ENCODE results near the gene GNB1. TPM values are rescaled to one million over a fixed set of nuclear protein-coding genes. Genes with fewer than 3 reads are reported as not detected.

GNB1 gene
- total RNA-seq, 2 experiments from 2014 or later = 138 to 149 TPM

DNA sequence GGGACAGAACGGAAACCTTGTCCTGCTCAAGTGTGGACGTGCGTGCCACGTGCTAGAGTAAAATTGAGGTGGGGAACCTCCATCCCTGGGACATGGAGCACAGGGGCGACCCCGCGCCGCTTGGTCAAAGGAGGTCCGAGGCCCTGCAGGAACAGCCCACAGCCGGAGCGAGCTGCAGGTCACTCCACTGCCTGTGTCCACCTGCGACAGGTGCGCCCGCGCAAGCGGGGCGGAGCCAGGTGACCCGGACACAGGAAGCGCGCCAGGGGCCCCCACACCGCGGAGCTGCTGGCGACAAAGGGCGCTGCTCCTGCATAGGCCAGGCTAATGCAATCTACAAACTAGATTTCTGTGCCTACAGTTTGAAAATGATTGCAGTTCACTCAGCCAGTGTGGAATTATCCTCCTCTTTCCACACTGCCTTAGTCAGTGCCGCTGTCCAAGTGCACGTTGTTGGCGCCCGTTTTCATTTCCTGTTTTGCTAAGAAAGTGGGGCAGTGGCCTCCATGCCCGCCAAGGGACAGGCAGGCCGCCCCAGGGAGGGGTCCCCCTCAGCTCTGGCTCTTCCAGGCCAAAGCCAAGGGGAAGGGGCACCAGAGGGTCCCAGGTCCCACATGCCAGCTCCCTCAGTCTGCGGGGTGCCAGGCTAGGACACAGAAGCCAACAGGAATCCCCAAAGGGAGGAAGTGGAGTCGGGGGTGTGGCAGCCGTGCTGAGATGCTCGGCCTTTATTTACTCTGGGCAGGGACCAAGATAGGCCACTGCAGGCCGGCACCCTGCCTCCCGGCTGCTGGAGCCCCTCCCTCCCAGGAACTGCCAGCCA lies 108.3 kb downstream of the GNB1 start:
- Histone ChIP-seq H3K4me1 (ENCODE audit: insufficient read depth, low read length) (peaks cover 56% of the 10 kb centered on the region), H3K27me3 (ENCODE audit: control insufficient read depth in 1 of 2, insufficient read depth in 2 of 2, low read length in 2 of 2) (no peaks in the 10 kb centered on the region), H3K36me3 (ENCODE audit: insufficient read depth, low read length) (peaks cover 31% of the 10 kb centered on the region), H3K4me3 (ENCODE audit: low read length) (peak overlapping the region; percentile 36), H3K27ac (ENCODE audit: low read depth in 1 of 2, low read length in 2 of 2) (peak overlapping the region; percentile 66 to 69), H3K9me3 (ENCODE audit: control insufficient read depth in 1 of 2, insufficient read depth in 1 of 2, low read length in 2 of 2) (no peaks in the 10 kb centered on the region)
- intact Hi-C loops (cut with DNase I, micrococcal nuclease) = loop anchor here in 1 of 2 experiments (5.0 kb wide), 1 partner anchor 125 kb away; no protein-coding TSS in a partner anchor
- ChIA-PET POLR2A (no interaction called here), CTCF (no interaction called here)
- Mint-ChIP-seq H3K27me3 (no peaks in the 10 kb centered on the region), H3K36me3 (ENCODE audit: low read depth) (peaks cover 38% of the 10 kb centered on the region), H3K9me3 (no peaks in the 10 kb centered on the region), H3K27ac (peak overlapping the region; percentile 87), H3K4me3 (peak overlapping the region; percentile 46), H3K4me1 (ENCODE audit: low read depth) (peaks cover 48% of the 10 kb centered on the region)
- TF ChIP-seq, protein P1, sequence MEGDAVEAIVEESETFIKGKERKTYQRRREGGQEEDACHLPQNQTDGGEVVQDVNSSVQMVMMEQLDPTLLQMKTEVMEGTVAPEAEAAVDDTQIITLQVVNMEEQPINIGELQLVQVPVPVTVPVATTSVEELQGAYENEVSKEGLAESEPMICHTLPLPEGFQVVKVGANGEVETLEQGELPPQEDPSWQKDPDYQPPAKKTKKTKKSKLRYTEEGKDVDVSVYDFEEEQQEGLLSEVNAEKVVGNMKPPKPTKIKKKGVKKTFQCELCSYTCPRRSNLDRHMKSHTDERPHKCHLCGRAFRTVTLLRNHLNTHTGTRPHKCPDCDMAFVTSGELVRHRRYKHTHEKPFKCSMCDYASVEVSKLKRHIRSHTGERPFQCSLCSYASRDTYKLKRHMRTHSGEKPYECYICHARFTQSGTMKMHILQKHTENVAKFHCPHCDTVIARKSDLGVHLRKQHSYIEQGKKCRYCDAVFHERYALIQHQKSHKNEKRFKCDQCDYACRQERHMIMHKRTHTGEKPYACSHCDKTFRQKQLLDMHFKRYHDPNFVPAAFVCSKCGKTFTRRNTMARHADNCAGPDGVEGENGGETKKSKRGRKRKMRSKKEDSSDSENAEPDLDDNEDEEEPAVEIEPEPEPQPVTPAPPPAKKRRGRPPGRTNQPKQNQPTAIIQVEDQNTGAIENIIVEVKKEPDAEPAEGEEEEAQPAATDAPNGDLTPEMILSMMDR (IDR thresholded peaks at IDR 0.05) = no peak
- peak in 7 of 14 experiments; percentile 3 to 60 (median 40) for DNase-seq
- peak; percentile 3 for ATAC-seq (ENCODE audit: poor library complexity)

DNA sequence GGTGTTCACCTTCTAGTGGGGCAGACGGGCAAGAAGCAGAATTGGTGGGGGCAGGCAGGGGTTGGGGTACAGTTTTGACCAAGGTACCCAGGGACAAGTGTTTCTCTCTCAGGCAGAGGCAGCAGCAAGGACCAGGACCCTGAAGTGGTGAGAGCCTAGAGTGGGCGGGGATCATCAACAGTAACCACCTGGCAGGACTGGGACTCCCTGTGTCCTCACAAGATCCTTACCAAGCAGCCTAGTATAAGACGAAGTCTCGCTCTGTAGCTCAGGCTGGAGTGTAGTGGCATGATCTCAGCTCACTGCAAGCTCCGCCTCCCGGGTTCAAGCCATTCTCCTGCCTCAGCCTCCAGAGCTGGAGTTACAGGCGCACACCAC lies 109.4 kb downstream of the GNB1 start:
- POLR2A ChIA-PET = interaction anchor here (1.0 kb wide), 1 partner anchor 127 kb away, joined by 3 read pairs; no protein-coding TSS in a partner anchor
- Histone ChIP-seq H3K4me3 (ENCODE audit: low read length) (no peak overlapping the region), H3K4me1 (ENCODE audit: insufficient read depth, low read length) (peaks cover 66% of the 10 kb centered on the region), H3K36me3 (ENCODE audit: insufficient read depth, low read length) (peaks cover 20% of the 10 kb centered on the region), H3K27ac (ENCODE audit: low read depth in 1 of 2, low read length in 2 of 2) (peak overlapping the region; percentile 82 to 95), H3K9me3 (ENCODE audit: control insufficient read depth in 1 of 2, insufficient read depth in 1 of 2, low read length in 2 of 2) (no peaks in the 10 kb centered on the region), H3K27me3 (ENCODE audit: control insufficient read depth in 1 of 2, insufficient read depth in 2 of 2, low read length in 2 of 2) (no peaks in the 10 kb centered on the region)
- intact Hi-C loops (cut with DNase I, micrococcal nuclease) = loop anchor here in 1 of 2 experiments (5.0 kb wide), 1 partner anchor 126 kb away; no protein-coding TSS in a partner anchor
- peaks cover 33% of the 10 kb centered on the region for H3K36me3 Mint-ChIP-seq (ENCODE audit: low read depth)
- TF ChIP-seq, protein P1 (IDR thresholded peaks at IDR 0.05) = no peak
- H3K27ac Mint-ChIP-seq = peak overlapping the region; percentile 93
- ATAC-seq (ENCODE audit: poor library complexity) = no peak
- no peaks in the 10 kb centered on the region for H3K9me3 Mint-ChIP-seq
- CTCF ChIA-PET = no interaction called here
- no peak for DNase-seq
- H3K4me3 Mint-ChIP-seq = peak overlapping the region; percentile 60
- peaks cover 53% of the 10 kb centered on the region for H3K4me1 Mint-ChIP-seq (ENCODE audit: low read depth)
- no peaks in the 10 kb centered on the region for H3K27me3 Mint-ChIP-seq

DNA sequence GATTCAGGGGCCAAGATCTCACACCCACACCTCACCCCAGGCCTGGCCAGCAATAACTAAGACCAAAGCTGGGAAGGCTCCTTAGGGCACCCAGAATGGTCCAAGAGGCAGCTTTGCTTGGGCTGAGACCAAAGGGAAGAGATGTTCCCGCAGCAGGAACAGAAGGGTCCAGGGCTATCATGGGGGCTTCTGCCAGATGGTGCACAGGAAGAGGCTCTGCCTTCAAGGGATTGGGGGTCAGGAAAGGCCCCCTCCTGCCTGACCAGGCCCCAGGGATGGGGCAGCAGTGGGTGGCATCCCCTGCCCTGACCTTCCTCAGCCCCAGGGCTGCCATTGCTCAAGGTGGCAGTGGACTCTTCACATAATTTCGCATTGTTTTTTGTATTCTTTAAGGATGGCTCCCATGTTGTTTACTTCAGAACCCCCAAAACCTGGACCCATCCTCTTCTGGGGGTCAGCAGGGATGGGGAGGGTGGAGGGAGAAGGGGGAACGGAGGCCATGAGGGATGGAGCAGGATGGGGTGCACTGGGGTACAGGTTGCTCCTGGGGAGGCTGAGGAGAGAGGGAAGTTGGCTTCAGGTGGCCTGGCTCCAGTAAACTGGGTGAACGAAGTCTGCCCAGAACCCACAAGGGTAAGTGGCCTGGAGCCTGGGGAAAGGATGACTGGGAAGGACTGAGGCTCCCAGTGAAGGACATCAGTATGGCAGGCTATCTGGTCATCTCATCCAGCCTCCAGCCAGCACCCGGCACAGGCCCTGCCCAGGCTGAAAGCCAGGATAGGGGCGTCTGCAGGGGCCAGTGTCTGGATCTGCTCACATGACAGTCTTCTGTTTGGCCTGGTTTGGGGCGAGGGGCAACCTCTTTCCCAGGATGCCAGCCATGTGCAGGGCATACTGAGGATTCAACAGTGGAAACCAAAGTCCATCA lies 110.0 kb downstream of the GNB1 start:
- H3K4me1 Mint-ChIP-seq (ENCODE audit: low read depth) = peaks cover 59% of the 10 kb centered on the region
- peak overlapping the region; percentile 93 for H3K4me3 Mint-ChIP-seq
- TF ChIP-seq, protein P1 (IDR thresholded peaks at IDR 0.05) = no peak
- H3K27ac ChIP-seq (ENCODE audit: low read depth in 1 of 2, low read length in 2 of 2) = peak overlapping the region; percentile 82 to 95
- POLR2A ChIA-PET = interaction anchor here (0.7 to 2.4 kb wide), 11 partner anchors 11 to 475 kb away, joined by 3 to 23 read pairs (median 5); partner anchors contain the start of genes CDK11A and MIB2
- peaks cover 27% of the 10 kb centered on the region for H3K36me3 Mint-ChIP-seq (ENCODE audit: low read depth)
- peaks cover 14% of the 10 kb centered on the region for H3K36me3 ChIP-seq (ENCODE audit: insufficient read depth, low read length)
- no peaks in the 10 kb centered on the region for H3K27me3 Mint-ChIP-seq
- peak overlapping the region; percentile 93 for H3K27ac Mint-ChIP-seq
- no peak for ATAC-seq (ENCODE audit: poor library complexity)
- CTCF ChIA-PET = interaction anchor here (0.9 to 1.5 kb wide), 3 partner anchors 9 to 128 kb away, joined by 3 to 6 read pairs (median 3); no protein-coding TSS in a partner anchor
- no peaks in the 10 kb centered on the region for H3K9me3 ChIP-seq (ENCODE audit: control insufficient read depth in 1 of 2, insufficient read depth in 1 of 2, low read length in 2 of 2)
- H3K9me3 Mint-ChIP-seq = no peaks in the 10 kb centered on the region
- peaks cover 73% of the 10 kb centered on the region for H3K4me1 ChIP-seq (ENCODE audit: insufficient read depth, low read length)
- intact Hi-C loops (cut with DNase I, micrococcal nuclease) = loop anchor here in 1 of 2 experiments (5.0 kb wide), 1 partner anchor 126 kb away; no protein-coding TSS in a partner anchor
- H3K4me3 ChIP-seq (ENCODE audit: low read length) = peak overlapping the region; percentile 68
- no peaks in the 10 kb centered on the region for H3K27me3 ChIP-seq (ENCODE audit: control insufficient read depth in 1 of 2, insufficient read depth in 2 of 2, low read length in 2 of 2)
- DNase-seq = no peak

Data from CD4-positive, alpha-beta T cell (primary cell).